K562 (cell line): Measurements from ENCODE around the gene KNSTRN.

Source experiments
- MYNN ChIP-seq, 2 experiments: sonication (generic); formaldehyde crosslinking in 1 of 2; IDR thresholded peaks; 2 replicates each; pipeline versions ENCODE4 v1.5.0 to v1.6.1; 2016 to 2020; ENCODE audit warnings: antibody characterized with exemption in 1 of 2, missing genetic modification reagents in 1 of 2
- NONO ChIP-seq, 2 experiments: fragments of 200-400 bp in 1 of 2; fragments of 450-650 bp in 1 of 2; formaldehyde crosslinking in 1 of 2; IDR thresholded peaks; 2 replicates each; pipeline ENCODE4 v1.6.1; 2017; ENCODE audit warnings: low read depth in 2 of 2, mild to moderate bottlenecking in 2 of 2, moderate library complexity in 2 of 2, low read length in 1 of 2
- NRF1 ChIP-seq, 2 experiments: fragments of 450-650 bp; IDR thresholded peaks in 1 of 2; conservative IDR thresholded peaks in 1 of 2; 2 replicates each; pipeline ENCODE4 v1.6.1; 2014; ENCODE audit warnings: mild to moderate bottlenecking in 2 of 2
- POLR3A ChIP-seq: IDR thresholded peaks from 2 replicates; pipeline ENCODE4 v1.6.1; 2011; ENCODE audit warnings: borderline replicate concordance, mild to moderate bottlenecking, moderate library complexity; ENCODE audit not compliant: insufficient read length, insufficient read depth; ENCODE audit errors: extremely low read depth
- RREB1 ChIP-seq: fragments of 250-450 bp; sonication (Bioruptor Pico); IDR thresholded peaks from 2 replicates; pipeline ENCODE4 v1.4.0; 2020
- TEAD1 ChIP-seq, 2 experiments: fragments of 450-650 bp in 1 of 2; sonication (generic) in 1 of 2; formaldehyde crosslinking; IDR thresholded peaks; 2 replicates each; pipeline versions ENCODE4 v1.4.0 to v1.8.0; 2020 to 2022; ENCODE audit warnings: mild to moderate bottlenecking in 2 of 2, missing genetic modification reagents in 1 of 2
- THRAP3 ChIP-seq: fragments of 450-650 bp; IDR thresholded peaks from 2 replicates; pipeline ENCODE4 v1.6.1; 2016; ENCODE audit warnings: mild to moderate bottlenecking, inconsistent platforms, borderline replicate concordance
- ZBTB17 ChIP-seq: fragments of 450-650 bp; formaldehyde crosslinking; IDR thresholded peaks from 2 replicates; pipeline ENCODE4 v1.4.0; 2020; ENCODE audit warnings: mild to moderate bottlenecking

GRCh38 chr15:40355976-40356585, 26.4 kb upstream of the KNSTRN start:
- TF ChIP-seq ZBTB17 (CRISPR knock-in tag) (no peak), NRF1 (conservative IDR thresholded peaks at IDR 0.05 in 1 of 2, IDR thresholded peaks at IDR 0.05 in 1 of 2) (no peak), THRAP3 (no peak), MYNN (IDR thresholded peaks at IDR 0.05) (no peak), MYNN (CRISPR knock-in tag; IDR thresholded peaks at IDR 0.05) (no peak), TEAD1 (CRISPR knock-in tag; IDR thresholded peaks at IDR 0.05) (no peak), RREB1 (no peak), POLR3A (no peak), NONO (IDR thresholded peaks at IDR 0.05; ENCODE audit: low read depth in 2 of 2, low read length in 1 of 2) (no peak)
